Suprapubic skin (tissue), 4 donors: ENCODE measurements around the gene KIF16B. TPM values are rescaled to one million over a fixed set of nuclear protein-coding genes. Genes with fewer than 3 reads are reported as not detected.

Source experiments
- DNase-seq, 2 donors: peaks; one replicate each; pipeline ENCODE4 v3.0.0-alpha.2; 2019; ENCODE audit warnings: low spot score in 2 of 2
- H3K27ac ChIP-seq: fragments of 200-600 bp; sonication (generic); one replicate; pipeline ENCODE4 v1.5.1; 2019
- H3K27me3 ChIP-seq: fragments of 200-600 bp; sonication (generic); one replicate; pipeline ENCODE4 v1.5.1; 2019
- H3K36me3 ChIP-seq: fragments of 200-600 bp; sonication (generic); one replicate; pipeline ENCODE4 v1.5.1; 2019
- H3K4me1 ChIP-seq: fragments of 200-600 bp; sonication (generic); one replicate; pipeline ENCODE4 v1.5.1; 2019
- H3K4me3 ChIP-seq: fragments of 200-600 bp; sonication (generic); one replicate; pipeline ENCODE4 v1.5.1; 2019; ENCODE audit warnings: mild to moderate bottlenecking
- H3K9me3 ChIP-seq: fragments of 200-600 bp; sonication (generic); one replicate; pipeline ENCODE4 v1.5.1; 2019
- EP300 ChIP-seq: sonication (generic); formaldehyde crosslinking; IDR thresholded peaks from one replicate; pipeline ENCODE4 v1.6.1; 2017; ENCODE audit warnings: antibody characterized with exemption
- POLR2A ChIP-seq, 2 donors: fragments of 450-650 bp; IDR thresholded peaks; one replicate each; pipeline ENCODE4 v1.6.1; 2017; ENCODE audit warnings: antibody characterized with exemption in 2 of 2, mild to moderate bottlenecking in 2 of 2, moderate library complexity in 2 of 2
- POLR2AphosphoS5 ChIP-seq, 3 donors: sonication (generic); formaldehyde crosslinking; IDR thresholded peaks; one replicate each; pipeline ENCODE4 v1.6.1; 2017; ENCODE audit warnings: antibody characterized with exemption in 3 of 3
- WGBS: methylation state at CpG from one replicate; pipeline ENCODE4 v1.1.5; 2018; 5-methylcytosine and 5-hydroxymethylcytosine counted together
- total RNA-seq, 4 donors: library from RNA; depleted of rRNA; stranded (reverse); fragments of >200 nt; gene quantifications; one replicate each; pipeline ENCODE4 v1.1.0, GENCODE V29; 2016
- TF ChIP-seq, protein P1 (sequence below), 2 donors: fragments of 200-600 bp in 1 of 2; fragments of 450-650 bp in 1 of 2; sonication (generic) in 1 of 2; IDR thresholded peaks; one replicate each; pipeline ENCODE4 v1.5.1; 2016 to 2019; ENCODE audit warnings: antibody characterized with exemption in 2 of 2, mild to moderate bottlenecking in 1 of 2, moderate library complexity in 1 of 2

Gene KIF16B
- total RNA-seq, 4 donors from 2014 or later: 23.7 to 64.0 (median 38.2) TPM

DNA sequence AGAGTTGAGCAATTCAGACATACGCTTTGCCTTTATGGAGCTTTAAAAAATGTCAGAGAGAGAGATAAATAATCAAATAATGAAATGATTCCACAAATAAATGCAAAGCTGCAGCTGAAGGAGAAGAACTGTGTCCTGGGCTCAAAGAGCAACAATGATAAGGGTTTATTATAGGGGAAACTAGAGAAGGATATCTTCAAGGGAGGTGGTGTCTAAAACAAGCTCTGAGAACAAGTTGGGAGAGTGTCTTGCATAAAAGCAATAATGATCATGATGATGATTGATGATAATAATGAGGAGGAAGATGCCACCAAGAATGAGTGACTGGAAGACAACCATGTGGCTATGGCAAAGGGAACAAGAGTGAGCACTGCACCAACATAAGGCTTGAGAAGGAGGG, 164.3 kb downstream of the KIF16B start:
- Histone ChIP-seq H3K27ac (no peak overlapping the region), H3K4me3 (no peak overlapping the region), H3K4me1 (no peaks in the 10 kb centered on the region), H3K36me3 (peaks cover 61% of the 10 kb centered on the region), H3K9me3 (peaks cover 8% of the 10 kb centered on the region), H3K27me3 (no peaks in the 10 kb centered on the region)
- 98% methylated on average over 1 of the region's 1 CpG for WGBS
- TF ChIP-seq, protein P1, sequence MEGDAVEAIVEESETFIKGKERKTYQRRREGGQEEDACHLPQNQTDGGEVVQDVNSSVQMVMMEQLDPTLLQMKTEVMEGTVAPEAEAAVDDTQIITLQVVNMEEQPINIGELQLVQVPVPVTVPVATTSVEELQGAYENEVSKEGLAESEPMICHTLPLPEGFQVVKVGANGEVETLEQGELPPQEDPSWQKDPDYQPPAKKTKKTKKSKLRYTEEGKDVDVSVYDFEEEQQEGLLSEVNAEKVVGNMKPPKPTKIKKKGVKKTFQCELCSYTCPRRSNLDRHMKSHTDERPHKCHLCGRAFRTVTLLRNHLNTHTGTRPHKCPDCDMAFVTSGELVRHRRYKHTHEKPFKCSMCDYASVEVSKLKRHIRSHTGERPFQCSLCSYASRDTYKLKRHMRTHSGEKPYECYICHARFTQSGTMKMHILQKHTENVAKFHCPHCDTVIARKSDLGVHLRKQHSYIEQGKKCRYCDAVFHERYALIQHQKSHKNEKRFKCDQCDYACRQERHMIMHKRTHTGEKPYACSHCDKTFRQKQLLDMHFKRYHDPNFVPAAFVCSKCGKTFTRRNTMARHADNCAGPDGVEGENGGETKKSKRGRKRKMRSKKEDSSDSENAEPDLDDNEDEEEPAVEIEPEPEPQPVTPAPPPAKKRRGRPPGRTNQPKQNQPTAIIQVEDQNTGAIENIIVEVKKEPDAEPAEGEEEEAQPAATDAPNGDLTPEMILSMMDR (IDR thresholded peaks at IDR 0.05): no peak
- no peak for TF ChIP-seq POLR2A (IDR thresholded peaks at IDR 0.05)
- no peak for TF ChIP-seq POLR2AphosphoS5 (IDR thresholded peaks at IDR 0.05)
- no peak for TF ChIP-seq EP300
- no peak for DNase-seq

DNA sequence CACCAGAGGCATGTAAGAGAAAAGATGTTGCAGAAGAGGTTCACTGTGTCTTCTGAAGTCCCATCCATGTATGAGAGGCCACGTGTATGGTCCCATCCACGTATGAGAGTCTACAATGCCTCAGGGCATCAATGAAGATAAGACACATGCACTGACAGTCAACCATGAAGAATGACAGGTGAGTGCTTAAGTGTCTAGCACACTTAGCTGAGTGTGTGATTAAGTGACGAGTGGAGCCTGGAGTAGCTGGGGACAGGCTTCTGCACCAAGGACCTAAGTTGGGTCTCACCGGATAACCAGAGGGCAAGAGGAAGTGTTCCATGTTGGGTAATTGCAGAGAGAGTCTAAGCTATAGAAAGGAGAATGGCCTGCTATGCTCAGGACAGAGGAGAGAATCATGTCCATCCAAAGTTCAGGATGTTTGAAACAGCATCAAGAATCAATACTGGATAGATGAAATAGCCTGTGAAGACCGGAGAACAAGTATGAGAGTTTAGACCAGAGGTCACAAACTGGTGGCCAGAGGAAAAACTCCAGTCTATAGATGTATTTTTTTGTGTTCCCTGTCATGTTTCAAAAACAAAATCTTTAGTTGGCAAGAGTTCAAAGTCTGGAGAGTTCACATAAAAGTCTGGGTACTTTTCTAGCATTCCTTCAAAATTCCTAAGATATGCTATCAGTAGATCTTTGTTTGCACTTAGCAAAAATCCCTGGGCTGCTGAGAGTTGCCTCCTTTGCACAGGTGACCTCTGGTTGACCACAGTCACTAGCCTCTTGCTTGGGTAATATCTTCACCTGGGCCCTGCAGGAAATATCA, 165.8 kb downstream of the KIF16B start:
- TF ChIP-seq, protein P1 (IDR thresholded peaks at IDR 0.05): no peak
- no peak for TF ChIP-seq EP300
- whole genome bisulfite sequencing: 87% methylated on average over 5 of the region's 5 CpGs
- Histone ChIP-seq H3K36me3 (peaks cover 64% of the 10 kb centered on the region), H3K27me3 (no peaks in the 10 kb centered on the region), H3K4me1 (no peaks in the 10 kb centered on the region), H3K4me3 (no peak overlapping the region), H3K9me3 (peaks cover 8% of the 10 kb centered on the region), H3K27ac (no peak overlapping the region)
- DNase-seq: no peak

DNA sequence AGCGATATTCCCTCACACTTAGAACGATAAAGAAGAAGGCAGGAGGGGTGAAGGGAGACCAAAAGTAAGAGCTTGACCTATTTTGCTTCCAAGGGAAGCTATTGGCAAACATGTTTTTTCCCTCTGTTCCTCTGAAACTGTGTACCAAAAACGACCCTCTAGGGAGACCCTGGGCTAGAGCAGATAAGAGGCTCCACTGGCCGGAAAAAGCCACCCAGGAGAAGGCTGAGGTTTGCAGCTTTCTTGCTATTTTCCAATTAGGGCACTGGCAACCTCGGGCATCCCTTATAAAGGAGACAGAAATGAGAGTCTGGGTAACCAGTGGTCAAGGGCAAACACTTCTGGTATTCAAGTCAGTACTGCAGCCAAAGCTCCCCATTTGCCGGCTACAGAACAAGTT, 168.0 kb downstream of the KIF16B start:
- Histone ChIP-seq H3K4me3 (no peak overlapping the region), H3K27ac (no peak overlapping the region), H3K4me1 (no peaks in the 10 kb centered on the region), H3K36me3 (peaks cover 57% of the 10 kb centered on the region), H3K27me3 (no peaks in the 10 kb centered on the region), H3K9me3 (no peaks in the 10 kb centered on the region)
- WGBS: 87% methylated on average over 6 of the region's 6 CpGs
- TF ChIP-seq EP300 (no peak), POLR2A (IDR thresholded peaks at IDR 0.05) (no peak)
- TF ChIP-seq, protein P1 (IDR thresholded peaks at IDR 0.05): no peak
- DNase-seq: no peak

DNA sequence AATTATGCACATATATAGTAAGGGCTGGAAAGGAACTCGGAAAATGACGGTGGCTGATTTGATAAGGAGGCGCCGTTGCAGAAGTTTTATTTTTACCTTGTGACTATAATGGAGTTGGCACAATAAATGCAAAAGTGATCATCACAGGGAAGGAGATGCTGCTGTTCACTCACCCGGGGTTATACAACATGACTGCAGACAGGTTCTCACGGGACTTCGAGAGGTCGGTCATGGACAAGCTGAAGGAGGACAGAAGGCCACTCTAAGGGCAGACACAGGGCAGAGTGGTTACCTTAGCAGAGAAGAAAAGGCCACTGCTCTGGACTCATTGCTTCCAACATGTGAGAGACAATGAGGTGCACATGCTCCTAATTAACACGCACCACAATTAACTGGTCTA, 168.6 kb downstream of the KIF16B start:
- peaks cover 57% of the 10 kb centered on the region for H3K36me3 ChIP-seq
- WGBS: 94% methylated on average over 9 of the region's 9 CpGs
- TF ChIP-seq POLR2A (IDR thresholded peaks at IDR 0.05): no peak
- TF ChIP-seq POLR2AphosphoS5 (IDR thresholded peaks at IDR 0.05): no peak
- TF ChIP-seq EP300: no peak
- TF ChIP-seq, protein P1 (IDR thresholded peaks at IDR 0.05): no peak
- no peaks in the 10 kb centered on the region for H3K4me1 ChIP-seq
- no peak for DNase-seq
- H3K27me3 ChIP-seq: no peaks in the 10 kb centered on the region
- no peak overlapping the region for H3K27ac ChIP-seq
- no peaks in the 10 kb centered on the region for H3K9me3 ChIP-seq
- H3K4me3 ChIP-seq: no peak overlapping the region

DNA sequence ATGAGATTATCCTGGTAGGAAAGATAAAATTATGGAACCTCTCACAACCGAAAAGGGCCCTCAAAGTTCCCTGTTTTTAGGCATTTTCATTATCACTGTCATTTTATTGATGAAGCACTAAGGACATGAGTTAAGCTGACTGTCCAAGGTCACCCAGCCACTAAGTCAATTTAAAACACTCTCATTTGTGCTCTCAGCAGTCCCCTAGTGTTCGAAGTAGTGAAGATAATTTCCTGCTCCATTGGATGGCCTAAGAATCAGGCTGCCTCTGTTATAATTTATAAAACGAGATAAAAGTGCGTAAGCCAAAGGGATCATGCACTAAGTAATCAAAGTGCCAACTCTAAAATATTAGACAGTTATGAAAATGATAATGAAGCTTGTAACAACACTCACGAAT, 169.1 kb downstream of the KIF16B start:
- TF ChIP-seq POLR2AphosphoS5 (IDR thresholded peaks at IDR 0.05): no peak
- DNase-seq: no peak
- no peaks in the 10 kb centered on the region for H3K9me3 ChIP-seq
- H3K27ac ChIP-seq: no peak overlapping the region
- H3K27me3 ChIP-seq: no peaks in the 10 kb centered on the region
- H3K4me3 ChIP-seq: no peak overlapping the region
- WGBS: 90% methylated on average over 5 of the region's 5 CpGs
- H3K4me1 ChIP-seq: no peaks in the 10 kb centered on the region
- peaks cover 57% of the 10 kb centered on the region for H3K36me3 ChIP-seq

DNA sequence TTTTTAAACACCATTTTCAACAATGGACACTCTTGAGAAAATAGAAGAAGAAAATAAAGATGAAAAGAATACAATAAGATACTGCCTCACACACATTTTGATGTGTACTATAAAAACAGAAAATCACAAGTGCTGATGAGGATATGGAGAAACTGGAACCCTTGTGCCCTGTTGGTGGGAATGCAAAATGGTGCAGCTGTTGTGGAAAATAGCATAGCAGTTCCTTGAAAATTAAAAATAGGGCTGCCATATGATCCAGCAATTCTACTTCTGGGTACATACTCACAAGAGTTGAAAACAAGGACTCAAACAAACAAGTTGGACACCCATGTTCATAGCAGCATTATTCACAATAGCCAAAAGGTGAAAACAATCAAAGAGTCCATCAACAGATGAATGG, 173.0 kb downstream of the KIF16B start:
- Histone ChIP-seq H3K9me3 (no peaks in the 10 kb centered on the region), H3K27ac (no peak overlapping the region), H3K36me3 (peaks cover 35% of the 10 kb centered on the region), H3K4me3 (no peak overlapping the region), H3K27me3 (no peaks in the 10 kb centered on the region), H3K4me1 (peaks cover 15% of the 10 kb centered on the region)
- DNase-seq: no peak
- TF ChIP-seq, protein P1 (IDR thresholded peaks at IDR 0.05): no peak
- no peak for TF ChIP-seq POLR2AphosphoS5 (IDR thresholded peaks at IDR 0.05)
- no peak for TF ChIP-seq POLR2A (IDR thresholded peaks at IDR 0.05)
- no peak for TF ChIP-seq EP300
